Measurements from ENCODE around the gene SAMM50.

- TF ChIP-seq EZH2phosphoT487 (IDR thresholded peaks at IDR 0.05; ENCODE audit: insufficient read depth, low read depth) (no peak), EZH2 (IDR thresholded peaks at IDR 0.05; ENCODE audit: insufficient read depth, poor library complexity, severe bottlenecking) (no peak)
Measured at GRCh38 chr22:43931771-43932170, 23.5 kb upstream of the SAMM50 start.

All from GM23248 (cell line).